Measurements from ENCODE around the gene COL9A1.

DNA sequence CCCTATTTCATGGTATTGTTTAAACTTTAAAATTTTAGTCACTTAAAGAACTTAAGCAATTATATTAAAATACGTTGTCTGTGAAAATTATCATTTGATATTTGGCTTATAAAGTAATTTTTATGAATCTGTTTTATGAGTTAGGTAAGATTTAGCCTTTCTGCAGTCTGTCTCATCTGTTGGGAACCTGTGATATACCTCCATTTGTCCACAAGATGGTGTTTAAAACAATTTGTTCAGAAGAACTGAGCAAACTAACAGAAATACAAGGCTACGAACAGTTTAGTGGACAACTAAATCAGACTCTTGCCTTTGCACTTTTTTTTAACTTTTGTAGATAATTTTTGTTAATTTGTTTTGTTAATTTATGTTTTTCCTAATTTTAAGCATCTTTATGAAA lies 92.4 kb downstream of the COL9A1 start:
- TF ChIP-seq, protein P1, sequence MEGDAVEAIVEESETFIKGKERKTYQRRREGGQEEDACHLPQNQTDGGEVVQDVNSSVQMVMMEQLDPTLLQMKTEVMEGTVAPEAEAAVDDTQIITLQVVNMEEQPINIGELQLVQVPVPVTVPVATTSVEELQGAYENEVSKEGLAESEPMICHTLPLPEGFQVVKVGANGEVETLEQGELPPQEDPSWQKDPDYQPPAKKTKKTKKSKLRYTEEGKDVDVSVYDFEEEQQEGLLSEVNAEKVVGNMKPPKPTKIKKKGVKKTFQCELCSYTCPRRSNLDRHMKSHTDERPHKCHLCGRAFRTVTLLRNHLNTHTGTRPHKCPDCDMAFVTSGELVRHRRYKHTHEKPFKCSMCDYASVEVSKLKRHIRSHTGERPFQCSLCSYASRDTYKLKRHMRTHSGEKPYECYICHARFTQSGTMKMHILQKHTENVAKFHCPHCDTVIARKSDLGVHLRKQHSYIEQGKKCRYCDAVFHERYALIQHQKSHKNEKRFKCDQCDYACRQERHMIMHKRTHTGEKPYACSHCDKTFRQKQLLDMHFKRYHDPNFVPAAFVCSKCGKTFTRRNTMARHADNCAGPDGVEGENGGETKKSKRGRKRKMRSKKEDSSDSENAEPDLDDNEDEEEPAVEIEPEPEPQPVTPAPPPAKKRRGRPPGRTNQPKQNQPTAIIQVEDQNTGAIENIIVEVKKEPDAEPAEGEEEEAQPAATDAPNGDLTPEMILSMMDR (IDR thresholded peaks at IDR 0.05), result peak in 2 of 6 experiments; percentile 17 to 18
- TF ChIP-seq POLR2A (IDR thresholded peaks at IDR 0.05), result no peak
